MG63 (cell line): ENCODE results near the gene MESD. TPM values are rescaled to one million over a fixed set of nuclear protein-coding genes. Genes with fewer than 3 reads are reported as not detected.

ENCODE experiments used
- DNase-seq: peaks from one replicate; pipeline ENCODE4 v3.0.0-alpha.2; 2020
- H3K27me3 ChIP-seq: fragments of 250-450 bp; sonication (Bioruptor Pico); 2 replicates; pipeline ENCODE4 v1.5.1; 2020; ENCODE audit warnings: mild to moderate bottlenecking, moderate library complexity
- H3K36me3 ChIP-seq: fragments of 250-450 bp; sonication (Bioruptor Pico); 2 replicates; pipeline ENCODE4 v1.5.1; 2020; ENCODE audit warnings: mild to moderate bottlenecking, moderate library complexity
- H3K4me3 ChIP-seq: fragments of 250-450 bp; sonication (Bioruptor Pico); 2 replicates; pipeline ENCODE4 v1.5.1; 2020; ENCODE audit warnings: mild to moderate bottlenecking, moderate library complexity
- H3K9me3 ChIP-seq: fragments of 250-450 bp; sonication (Bioruptor Pico); 2 replicates; pipeline ENCODE4 v1.5.1; 2020; ENCODE audit warnings: mild to moderate bottlenecking, moderate library complexity
- total RNA-seq: library from RNA; depleted of rRNA; stranded (reverse); fragments of >200 nt; shearing (Covaris generic); gene quantifications from 2 replicates; pipeline ENCODE4 v1.2.3, GENCODE V29; 2014; ENCODE audit warnings: low replicate concordance; rRNA removed

Gene MESD
- total RNA-seq: 23.4 and 25.5 TPM in 2 replicates

GRCh38 chr15:80989518-80990478 lies at the start of gene MESD:
MESD (minus strand) TSS chr15:80989819; CDS start chr15:80989791, 28 bp downstream.
- Histone ChIP-seq H3K27me3 (no peaks in the 10 kb centered on the region), H3K9me3 (no peaks in the 10 kb centered on the region), H3K36me3 (no peaks in the 10 kb centered on the region; the same call in 1 of the 2 replicates), H3K4me3 (peak within 1 kb of the TSS; percentile 86)
- peak; percentile 95 for DNase-seq

DNA sequence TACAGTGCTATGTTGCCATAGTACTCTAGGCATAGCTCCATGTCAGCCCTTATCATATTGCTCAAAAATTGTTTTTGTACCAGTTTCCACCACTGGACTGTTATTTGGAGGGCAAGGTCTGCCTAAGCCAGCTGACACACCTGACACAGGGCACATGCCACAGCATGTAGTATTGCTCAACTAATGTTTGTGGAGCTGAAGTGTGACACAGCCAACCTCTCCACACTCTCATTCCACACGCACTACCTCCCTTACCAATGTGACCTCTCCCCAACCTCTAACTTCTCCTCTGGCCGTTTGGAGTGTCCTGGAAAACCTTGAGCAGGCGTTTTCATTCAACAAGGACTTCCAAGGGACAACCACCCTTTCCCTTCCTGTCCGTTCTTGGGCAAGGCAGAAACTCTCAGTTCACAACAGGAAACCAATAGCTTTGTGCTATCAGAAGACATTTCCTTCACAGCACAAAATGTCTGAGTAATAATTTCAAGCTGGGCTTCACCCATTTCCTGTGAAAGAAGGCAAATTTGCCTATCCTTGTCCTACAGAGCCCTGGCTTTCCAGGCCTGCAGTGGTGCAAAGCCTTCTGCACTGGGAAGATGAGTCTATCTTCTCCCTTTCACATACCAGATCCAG lies 49.5 kb upstream of the MESD start:
- no peaks in the 10 kb centered on the region for H3K36me3 ChIP-seq
- no peak for DNase-seq
- no peaks in the 10 kb centered on the region for H3K27me3 ChIP-seq
- no peaks in the 10 kb centered on the region for H3K9me3 ChIP-seq
- no peak overlapping the region for H3K4me3 ChIP-seq

- H3K27me3 ChIP-seq: no peaks in the 10 kb centered on the region
- no peak overlapping the region for H3K4me3 ChIP-seq
- H3K9me3 ChIP-seq: no peaks in the 10 kb centered on the region
- H3K36me3 ChIP-seq: no peaks in the 10 kb centered on the region
- no peak for DNase-seq
Observed at GRCh38 chr15:81037952-81038743, 48.5 kb upstream of the MESD start.

DNA sequence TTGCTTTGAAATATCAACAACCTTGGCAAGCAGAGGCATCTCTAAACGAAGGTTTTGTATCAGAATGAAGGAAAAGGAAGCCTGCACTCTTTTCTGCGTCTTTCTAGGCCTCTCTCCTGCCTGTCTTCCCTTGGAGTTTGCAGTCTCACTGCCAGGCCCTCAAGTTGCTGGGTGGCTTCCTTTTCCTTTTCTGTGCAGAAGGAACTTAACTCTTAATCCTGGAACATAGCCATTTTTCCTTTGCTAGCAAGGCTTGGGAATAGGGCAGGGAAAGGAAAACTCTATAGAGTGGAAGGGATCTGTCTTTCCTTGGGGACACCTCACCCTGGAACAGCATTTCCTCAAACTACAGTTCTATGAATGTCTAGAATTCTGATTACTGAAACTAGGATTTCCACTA lies 43.9 kb upstream of the MESD start:
- no peaks in the 10 kb centered on the region for H3K27me3 ChIP-seq
- H3K36me3 ChIP-seq: no peaks in the 10 kb centered on the region
- no peak overlapping the region for H3K4me3 ChIP-seq
- no peak for DNase-seq
- peaks cover 7% of the 10 kb centered on the region for H3K9me3 ChIP-seq

- peaks cover 7% of the 10 kb centered on the region for H3K9me3 ChIP-seq
- DNase-seq: no peak
- no peak overlapping the region for H3K4me3 ChIP-seq
- H3K36me3 ChIP-seq: no peaks in the 10 kb centered on the region
- H3K27me3 ChIP-seq: no peaks in the 10 kb centered on the region
Observed at GRCh38 chr15:81032818-81033217, 43.2 kb upstream of the MESD start.

DNA sequence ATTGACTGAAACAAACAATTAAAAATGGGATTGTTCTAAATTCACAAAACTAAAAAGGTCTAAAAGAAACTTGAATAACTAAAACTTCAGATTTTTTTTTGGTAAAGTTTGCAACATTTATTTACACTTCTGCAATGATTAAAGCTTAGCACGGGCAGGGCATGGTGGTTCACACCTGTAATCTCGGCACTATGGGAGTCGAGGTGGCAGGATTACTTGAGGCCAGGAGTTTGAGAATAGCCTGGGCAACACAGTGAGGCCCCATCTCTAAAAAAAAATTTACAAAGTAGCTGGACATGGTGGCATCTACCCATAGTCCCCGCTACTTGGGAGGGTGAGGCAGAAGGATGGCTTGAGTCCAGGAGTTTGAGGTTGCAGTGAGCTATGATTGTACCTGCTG lies 42.7 kb upstream of the MESD start:
- Histone ChIP-seq H3K27me3 (no peaks in the 10 kb centered on the region), H3K4me3 (no peak overlapping the region), H3K9me3 (peaks cover 7% of the 10 kb centered on the region), H3K36me3 (no peaks in the 10 kb centered on the region)
- no peak for DNase-seq

DNA sequence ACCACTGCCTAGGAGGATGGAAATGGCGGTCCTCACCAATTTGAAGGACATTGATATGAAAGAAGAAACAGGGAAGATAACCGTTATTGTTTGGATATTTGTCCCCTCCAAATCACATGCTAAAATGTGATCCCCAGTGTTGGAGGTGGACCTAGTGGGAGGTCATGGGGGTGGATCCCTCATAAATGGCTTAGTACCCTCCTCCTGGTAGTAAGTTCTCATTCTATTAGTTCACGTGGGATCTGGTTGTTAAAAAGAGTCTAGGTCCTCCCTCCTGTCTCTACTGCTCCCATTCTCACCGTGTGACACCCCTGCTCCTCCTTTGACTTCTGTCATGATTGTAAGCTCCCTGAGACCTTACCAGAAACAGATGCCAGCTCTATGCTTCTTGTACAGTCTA lies 41.6 kb upstream of the MESD start:
- Histone ChIP-seq H3K27me3 (no peaks in the 10 kb centered on the region), H3K36me3 (no peaks in the 10 kb centered on the region), H3K9me3 (peaks cover 7% of the 10 kb centered on the region), H3K4me3 (no peak overlapping the region)
- DNase-seq: no peak

DNA sequence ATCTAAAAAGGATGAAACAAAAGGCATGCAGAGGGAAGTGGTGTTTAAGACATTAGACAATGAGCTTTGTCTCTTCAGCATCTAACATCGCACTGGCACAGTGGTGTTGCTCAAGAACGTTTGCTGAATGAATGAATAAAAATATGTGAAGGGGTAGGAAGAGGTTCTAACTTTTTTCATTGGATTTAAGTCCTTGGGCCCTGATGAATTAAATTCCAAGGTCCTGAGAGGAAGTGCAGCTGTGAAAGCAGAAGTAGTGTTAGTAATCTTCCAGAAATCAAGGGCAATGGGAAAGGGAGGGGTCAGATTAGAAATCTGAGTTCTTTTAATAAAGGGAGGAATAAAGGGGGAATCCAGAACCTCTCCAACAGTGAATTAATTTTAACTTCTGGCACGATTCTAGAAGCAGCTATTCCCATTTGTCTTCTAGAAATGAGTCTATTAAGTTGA lies 40.7 kb upstream of the MESD start:
- Histone ChIP-seq H3K27me3 (no peaks in the 10 kb centered on the region), H3K36me3 (no peaks in the 10 kb centered on the region), H3K9me3 (peaks cover 7% of the 10 kb centered on the region), H3K4me3 (no peak overlapping the region)
- no peak for DNase-seq

DNA sequence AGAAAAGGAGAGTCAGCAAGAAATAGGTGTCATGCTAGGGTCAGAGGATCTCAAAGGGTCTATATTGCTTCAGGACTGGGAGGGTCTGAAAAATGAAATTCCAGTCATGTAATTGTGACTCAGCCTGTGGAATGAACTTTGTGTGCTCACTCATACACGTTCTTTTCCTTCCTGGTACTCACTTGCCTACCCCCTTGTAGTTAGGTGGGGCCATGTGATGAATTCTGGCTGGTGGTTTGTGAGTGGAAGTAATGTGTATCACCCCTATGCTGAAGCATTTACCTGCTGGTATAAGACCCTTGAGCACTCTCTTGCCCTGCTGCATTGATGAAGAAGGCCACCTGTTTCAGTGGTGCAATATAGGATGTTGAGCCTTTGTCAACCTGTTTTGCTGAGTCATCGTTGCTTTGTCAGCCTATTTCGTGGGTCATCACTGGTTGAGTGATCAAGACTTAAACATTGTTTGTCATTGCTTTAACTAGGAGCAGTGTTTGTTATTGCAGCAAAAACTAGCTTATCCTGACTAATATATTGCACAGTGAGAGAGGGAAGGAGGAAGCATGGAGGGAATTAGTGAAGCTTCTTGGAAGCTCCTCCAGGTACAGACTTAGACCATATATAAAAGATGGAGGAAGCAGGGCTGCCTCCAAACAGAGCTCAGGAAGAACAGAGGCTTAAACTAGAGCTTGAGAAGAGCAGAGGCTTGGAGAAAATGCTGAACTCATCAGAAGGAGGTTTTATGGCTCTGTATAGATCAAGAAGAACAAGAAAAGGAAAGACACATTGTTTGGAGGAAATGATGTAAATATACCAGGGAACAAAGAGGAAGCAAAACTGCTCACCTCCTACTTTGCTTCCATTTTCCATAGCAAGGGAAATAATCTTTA lies 40.0 kb upstream of the MESD start:
- Histone ChIP-seq H3K4me3 (no peak overlapping the region), H3K27me3 (no peaks in the 10 kb centered on the region), H3K9me3 (peaks cover 7% of the 10 kb centered on the region), H3K36me3 (no peaks in the 10 kb centered on the region)
- DNase-seq: no peak

DNA sequence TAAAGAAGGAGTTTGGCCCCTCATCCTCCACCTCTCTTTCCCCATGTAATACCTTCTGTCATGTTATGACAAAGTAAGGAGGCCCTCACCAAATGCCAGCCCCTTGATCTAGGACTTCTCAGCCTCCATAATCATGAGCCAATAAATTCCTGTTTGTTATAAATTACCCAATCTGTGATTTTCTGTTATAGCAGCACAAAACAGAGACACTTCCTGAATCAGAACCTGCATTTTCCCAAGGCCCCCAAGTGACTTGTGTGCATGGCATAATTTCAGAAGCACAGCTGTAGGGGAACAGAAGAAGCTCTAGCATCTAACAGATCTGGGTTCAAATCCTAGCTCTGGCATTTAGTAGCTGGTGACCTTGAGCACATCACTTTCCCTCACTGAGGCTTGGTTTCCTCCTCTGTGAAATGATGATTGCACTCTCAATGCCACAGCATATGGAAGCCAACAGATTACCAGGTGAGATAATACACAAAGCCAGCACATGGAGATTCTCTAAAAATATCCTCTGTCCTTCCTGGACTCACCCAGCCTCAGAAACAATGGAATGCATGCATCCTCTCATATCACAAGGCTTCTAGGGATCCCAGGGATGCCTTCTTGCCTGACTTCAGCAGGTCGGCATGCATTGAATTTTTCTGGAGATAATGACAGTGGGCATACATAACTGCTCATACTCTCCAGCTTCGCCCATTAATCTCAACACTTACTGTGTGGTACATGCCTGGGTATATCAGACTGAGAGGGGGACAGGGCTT lies 37.4 kb upstream of the MESD start:
- no peaks in the 10 kb centered on the region for H3K27me3 ChIP-seq
- peaks cover 7% of the 10 kb centered on the region for H3K9me3 ChIP-seq
- no peak overlapping the region for H3K4me3 ChIP-seq
- DNase-seq: no peak
- no peaks in the 10 kb centered on the region for H3K36me3 ChIP-seq

GRCh38 chr15:81025721-81026370 lies 36.2 kb upstream of the MESD start:
- Histone ChIP-seq H3K9me3 (peaks cover 7% of the 10 kb centered on the region), H3K27me3 (no peaks in the 10 kb centered on the region)

DNA sequence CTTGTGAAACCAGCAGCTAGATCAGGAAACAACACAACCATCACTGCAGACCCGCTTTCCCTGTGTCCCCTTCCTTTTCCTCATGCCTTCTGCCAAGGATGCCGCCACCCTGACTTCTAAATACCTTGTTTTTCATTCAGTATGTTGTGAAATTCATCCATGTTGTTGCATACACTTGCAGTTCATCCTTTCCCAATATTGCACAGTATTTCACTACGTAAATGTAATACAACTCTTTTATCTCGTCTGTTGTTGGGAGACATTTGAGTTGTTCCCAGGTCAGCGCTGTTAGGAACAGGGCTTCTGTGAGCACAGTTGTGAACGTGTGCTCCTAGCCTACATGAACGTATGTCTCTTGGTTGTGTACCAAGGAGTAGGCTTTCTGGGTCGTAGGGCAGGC lies 35.3 kb upstream of the MESD start:
- H3K9me3 ChIP-seq: peaks cover 2% of the 10 kb centered on the region; the same call in 1 of the 2 replicates
- H3K36me3 ChIP-seq: no peaks in the 10 kb centered on the region
- no peak for DNase-seq
- H3K27me3 ChIP-seq: no peaks in the 10 kb centered on the region
- no peak overlapping the region for H3K4me3 ChIP-seq

More at GRCh38 chr15:81025721-81026370, 36.2 kb upstream of the MESD start:
- DNase-seq: no peak
- no peaks in the 10 kb centered on the region for H3K36me3 ChIP-seq
- no peak overlapping the region for H3K4me3 ChIP-seq

GRCh38 chr15:81024265-81024872 lies 34.8 kb upstream of the MESD start:
- no peaks in the 10 kb centered on the region for H3K27me3 ChIP-seq
- no peaks in the 10 kb centered on the region; the same call in 1 of the 2 replicates for H3K9me3 ChIP-seq
- H3K4me3 ChIP-seq: no peak overlapping the region
- no peaks in the 10 kb centered on the region for H3K36me3 ChIP-seq
- no peak for DNase-seq

- no peaks in the 10 kb centered on the region; the same call in 1 of the 2 replicates for H3K9me3 ChIP-seq
- H3K36me3 ChIP-seq: no peaks in the 10 kb centered on the region
- H3K27me3 ChIP-seq: no peaks in the 10 kb centered on the region
- H3K4me3 ChIP-seq: no peak overlapping the region
- peak; percentile 82 for DNase-seq
Observed at GRCh38 chr15:81023483-81024264, 34.1 kb upstream of the MESD start.
